Cortex of kidney (tissue), 1 donor: ENCODE data around the gene KIF9.
"Not testable (repeated sequence)": the region's sequence is repeated elsewhere in the genome, so short reads cannot be mapped to it uniquely, and the experiment has no call there.

Experiments used
- DNase-seq: peaks from one replicate; lab custom pipeline; 2025; lab: John Stamatoyannopoulos, UW

Gene KIF9

GRCh38 chr3:47186285-47186684 lies 96.3 kb downstream of the KIF9 start:
- DNase-seq = no peak

- not testable (repeated sequence) for DNase-seq
These were observed 100.9 kb downstream of the KIF9 start for GRCh38 chr3:47181685-47182084.

- DNase-seq = not testable (repeated sequence)
These were observed 102.6 kb downstream of the KIF9 start for GRCh38 chr3:47180011-47180410.
